AG04450 (cell line): Measurements from ENCODE around the gene FAP. TPM values are rescaled to one million over a fixed set of nuclear protein-coding genes. Genes with fewer than 3 reads are reported as not detected.
A peak's percentile ranks its signal among the peaks of the same experiment; 100 is the strongest.

Source experiments
- CTCF ChIA-PET: fragments of 300-600, 350-600 bp; formaldehyde crosslinking; extraction: SDS; loops from one replicate; lab custom pipeline; 2022; ENCODE audit warnings: antibody characterized with exemption, inconsistent platforms; lab: Charles Lee
- POLR2A ChIA-PET: fragments of 350-600 bp; formaldehyde crosslinking; extraction: SDS; loops from one replicate; lab custom pipeline; 2021; ENCODE audit warnings: antibody characterized with exemption, inconsistent platforms; lab: Yijun Ruan, JAX
- DNase-seq: peaks from one replicate; pipeline ENCODE4 v3.0.0-alpha.2; 2011; ENCODE audit warnings: low read depth, low spot score
- H3K27ac ChIP-seq: one replicate; pipeline ENCODE4 v1.5.1; 2012; ENCODE audit warnings: low read depth, low read length, control low read depth
- H3K27me3 ChIP-seq: one replicate; pipeline ENCODE4 v1.6.0; 2012; ENCODE audit warnings: low read length; ENCODE audit not compliant: control insufficient read depth, insufficient read depth
- H3K4me3 ChIP-seq: 2 replicates; pipeline ENCODE4 v1.5.1; 2011; ENCODE audit warnings: mild to moderate bottlenecking, low read depth, low read length, control low read depth
- H3K9me3 ChIP-seq: 2 replicates; pipeline ENCODE4 v1.5.1; 2012; ENCODE audit warnings: low read length; ENCODE audit not compliant: control insufficient read depth, insufficient read depth
- polyA plus RNA-seq: library from polyadenylated mRNA; depleted of rRNA; stranded (reverse); fragments of >200 nt; gene quantifications from 2 replicates; pipeline ENCODE4 v1.2.3, GENCODE V29; 2011
- TF ChIP-seq, protein P1 (sequence below): IDR thresholded peaks from 2 replicates; pipeline ENCODE4 v1.5.1; 2011; ENCODE audit warnings: low read depth, low read length, control low read depth, inconsistent platforms

FAP gene
- polyA plus RNA-seq, 1 experiment = 374 TPM

GRCh38 chr2:162261032-162261945, 18.0 kb upstream of the FAP start:
- TF ChIP-seq, protein P1, sequence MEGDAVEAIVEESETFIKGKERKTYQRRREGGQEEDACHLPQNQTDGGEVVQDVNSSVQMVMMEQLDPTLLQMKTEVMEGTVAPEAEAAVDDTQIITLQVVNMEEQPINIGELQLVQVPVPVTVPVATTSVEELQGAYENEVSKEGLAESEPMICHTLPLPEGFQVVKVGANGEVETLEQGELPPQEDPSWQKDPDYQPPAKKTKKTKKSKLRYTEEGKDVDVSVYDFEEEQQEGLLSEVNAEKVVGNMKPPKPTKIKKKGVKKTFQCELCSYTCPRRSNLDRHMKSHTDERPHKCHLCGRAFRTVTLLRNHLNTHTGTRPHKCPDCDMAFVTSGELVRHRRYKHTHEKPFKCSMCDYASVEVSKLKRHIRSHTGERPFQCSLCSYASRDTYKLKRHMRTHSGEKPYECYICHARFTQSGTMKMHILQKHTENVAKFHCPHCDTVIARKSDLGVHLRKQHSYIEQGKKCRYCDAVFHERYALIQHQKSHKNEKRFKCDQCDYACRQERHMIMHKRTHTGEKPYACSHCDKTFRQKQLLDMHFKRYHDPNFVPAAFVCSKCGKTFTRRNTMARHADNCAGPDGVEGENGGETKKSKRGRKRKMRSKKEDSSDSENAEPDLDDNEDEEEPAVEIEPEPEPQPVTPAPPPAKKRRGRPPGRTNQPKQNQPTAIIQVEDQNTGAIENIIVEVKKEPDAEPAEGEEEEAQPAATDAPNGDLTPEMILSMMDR = no peak
- H3K27ac ChIP-seq = peak overlapping the region; percentile 91
- no peak for DNase-seq
- H3K4me3 ChIP-seq = peak overlapping the region; percentile 22
- H3K9me3 ChIP-seq = no peaks in the 10 kb centered on the region; the same call in 1 of the 2 replicates
- H3K27me3 ChIP-seq = no peaks in the 10 kb centered on the region
- CTCF ChIA-PET = interaction anchor here (0.6 to 1.8 kb wide), 6 partner anchors 19 to 107 kb away, joined by 3 to 5 read pairs (median 3); no protein-coding TSS in a partner anchor
- POLR2A ChIA-PET = interaction anchor here (0.8 to 1.5 kb wide), 2 partner anchors 18 to 64 kb away, joined by 4 to 7 read pairs; partner anchors contain the start of gene FAP

- no peak for DNase-seq
- H3K27ac ChIP-seq = no peak overlapping the region
- CTCF ChIA-PET = interaction anchor here (1.5 to 1.6 kb wide), 2 partner anchors 40 to 105 kb away, joined by 4 to 9 read pairs; no protein-coding TSS in a partner anchor
- TF ChIP-seq, protein P1 = no peak
- POLR2A ChIA-PET = no interaction called here
- H3K9me3 ChIP-seq = no peaks in the 10 kb centered on the region; the same call in 1 of the 2 replicates
- no peak overlapping the region for H3K4me3 ChIP-seq
- H3K27me3 ChIP-seq = no peaks in the 10 kb centered on the region
Measured at GRCh38 chr2:162258686-162259085, 15.4 kb upstream of the FAP start.

DNA sequence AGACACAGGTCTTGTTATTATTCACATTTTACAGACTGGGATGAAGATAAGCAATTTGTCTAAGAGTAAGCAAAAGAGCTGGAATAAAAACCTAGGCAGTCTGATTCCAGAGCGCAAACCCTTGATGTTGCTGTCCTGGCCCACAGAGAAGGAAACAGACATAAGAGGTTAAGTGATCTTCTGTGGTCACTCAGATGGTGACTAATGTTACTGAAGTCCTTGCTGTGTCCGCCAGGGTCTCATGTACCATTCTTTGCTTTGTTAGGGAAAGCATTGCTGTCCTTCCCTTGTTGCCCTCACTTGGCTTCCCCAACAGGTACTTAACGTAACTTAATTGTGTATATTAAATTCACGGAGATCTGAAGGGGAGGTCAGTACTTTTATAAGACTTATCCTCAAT, 14.9 kb upstream of the FAP start:
- Histone ChIP-seq H3K27me3 (no peaks in the 10 kb centered on the region), H3K27ac (no peak overlapping the region), H3K4me3 (no peak overlapping the region), H3K9me3 (no peaks in the 10 kb centered on the region; the same call in 1 of the 2 replicates)
- DNase-seq = no peak
- TF ChIP-seq, protein P1 = no peak
- ChIA-PET CTCF (interaction anchor here (1.5 to 1.6 kb wide), 2 partner anchors 40 to 105 kb away, joined by 4 to 9 read pairs; no protein-coding TSS in a partner anchor), POLR2A (no interaction called here)

GRCh38 chr2:162257425-162257824, 14.2 kb upstream of the FAP start:
- POLR2A ChIA-PET = interaction anchor here (1.1 kb wide), 1 partner anchor 60 kb away, joined by 3 read pairs; no protein-coding TSS in a partner anchor
- Histone ChIP-seq H3K9me3 (no peaks in the 10 kb centered on the region), H3K4me3 (no peak overlapping the region), H3K27ac (no peak overlapping the region), H3K27me3 (no peaks in the 10 kb centered on the region)
- TF ChIP-seq, protein P1 = no peak
- no peak for DNase-seq
- CTCF ChIA-PET = interaction anchor here (1.5 to 1.6 kb wide), 2 partner anchors 41 to 104 kb away, joined by 4 to 9 read pairs; no protein-coding TSS in a partner anchor
